Occipital lobe (tissue), 3 donors: ENCODE measurements around the gene SEZ6L. TPM values are rescaled to one million over a fixed set of nuclear protein-coding genes. Genes with fewer than 3 reads are reported as not detected.

Experiments used
- DNase-seq: peaks from one replicate; lab custom pipeline; 2025; lab: John Stamatoyannopoulos, UW
- small RNA-seq: library from RNA; depleted of rRNA; stranded (forward); fragments of <200 nt; gene quantifications from one replicate; pipeline ENCODE3, GENCODE V24; 2014
- total RNA-seq: library from RNA; depleted of rRNA; stranded (reverse); fragments of >200 nt; gene quantifications from one replicate; pipeline ENCODE4 v1.2.3, GENCODE V29; 2014

SEZ6L gene
- total RNA-seq, 1 donor from 2014 or later = 91.7 TPM

- DNase-seq = no peak
Observed at GRCh38 chr22:26418620-26419019, 249.4 kb downstream of the SEZ6L start.

DNA sequence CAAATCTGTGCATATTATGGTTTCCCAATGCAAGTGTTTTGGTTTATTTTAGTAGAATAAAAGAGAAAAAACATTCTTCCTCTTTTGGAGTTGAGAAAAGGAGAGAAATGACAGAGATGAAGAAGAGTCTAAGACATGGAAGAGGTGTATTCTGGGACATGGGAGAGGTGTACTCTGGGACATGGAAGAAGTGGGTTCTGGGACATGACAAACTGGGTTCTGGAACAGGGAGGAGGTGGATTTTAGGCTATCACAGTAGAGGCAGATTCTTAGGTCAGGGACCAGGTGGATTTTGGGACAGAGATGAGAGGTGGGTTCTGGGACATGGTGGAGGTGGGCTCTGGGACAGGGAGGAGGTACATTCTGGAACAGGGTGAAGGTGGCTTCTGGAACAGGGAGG, 257.7 kb downstream of the SEZ6L start:
- no peak for DNase-seq

- peak; percentile 48 for DNase-seq
Observed at GRCh38 chr22:26428515-26429457, 259.5 kb downstream of the SEZ6L start, which contains the start of gene ASPHD2. TSS of gene ASPHD2 (plus strand) at chr22:26429260. CDS start at chr22:26433616, 4,356 bp downstream.

DNA sequence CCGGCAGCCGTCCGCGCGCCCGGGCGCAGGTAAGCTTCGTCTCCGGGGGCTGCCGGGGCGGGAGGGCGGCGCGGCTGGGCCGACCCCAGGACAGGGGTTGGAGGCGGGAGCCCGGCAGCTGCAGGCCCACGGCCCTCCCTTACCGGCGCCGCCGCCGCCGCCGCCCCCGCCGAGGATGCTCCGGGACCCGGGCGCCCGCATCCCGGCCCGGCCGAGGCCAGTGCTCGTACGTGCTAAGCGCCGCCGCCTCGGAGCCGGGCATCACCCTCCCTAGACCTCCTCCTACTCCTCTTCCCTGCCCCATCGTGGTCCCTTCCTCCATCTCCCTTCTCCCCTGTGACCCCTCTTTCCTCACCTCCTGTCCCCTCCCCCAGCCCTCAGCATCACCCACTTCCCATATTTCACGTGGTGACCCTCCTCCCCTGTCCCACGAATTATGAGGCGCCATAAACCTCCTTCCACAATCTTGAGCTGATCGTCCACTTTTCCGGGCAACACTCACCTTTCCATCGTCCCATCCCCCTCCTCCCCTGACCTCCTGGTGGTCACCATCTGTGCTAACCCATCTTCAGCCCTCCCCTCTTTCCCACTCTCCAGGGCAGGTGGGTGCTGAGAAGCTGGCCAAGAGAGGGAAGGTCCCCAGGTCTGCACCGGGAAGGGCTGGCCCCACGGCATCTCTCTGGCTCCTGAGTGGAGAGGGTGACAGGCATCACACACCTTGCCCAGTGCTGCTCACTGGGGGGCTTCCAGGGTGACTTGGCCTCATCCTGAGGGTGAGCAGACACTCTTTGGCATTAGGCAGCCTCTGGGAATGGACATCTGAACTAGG, 260.4 kb downstream of the SEZ6L start:
- DNase-seq = no peak

GRCh38 chr22:26430600-26430999, 261.3 kb downstream of the SEZ6L start:
- DNase-seq = no peak

- DNase-seq = no peak
Observed at GRCh38 chr22:26431261-26431995, 262.2 kb downstream of the SEZ6L start.

DNA sequence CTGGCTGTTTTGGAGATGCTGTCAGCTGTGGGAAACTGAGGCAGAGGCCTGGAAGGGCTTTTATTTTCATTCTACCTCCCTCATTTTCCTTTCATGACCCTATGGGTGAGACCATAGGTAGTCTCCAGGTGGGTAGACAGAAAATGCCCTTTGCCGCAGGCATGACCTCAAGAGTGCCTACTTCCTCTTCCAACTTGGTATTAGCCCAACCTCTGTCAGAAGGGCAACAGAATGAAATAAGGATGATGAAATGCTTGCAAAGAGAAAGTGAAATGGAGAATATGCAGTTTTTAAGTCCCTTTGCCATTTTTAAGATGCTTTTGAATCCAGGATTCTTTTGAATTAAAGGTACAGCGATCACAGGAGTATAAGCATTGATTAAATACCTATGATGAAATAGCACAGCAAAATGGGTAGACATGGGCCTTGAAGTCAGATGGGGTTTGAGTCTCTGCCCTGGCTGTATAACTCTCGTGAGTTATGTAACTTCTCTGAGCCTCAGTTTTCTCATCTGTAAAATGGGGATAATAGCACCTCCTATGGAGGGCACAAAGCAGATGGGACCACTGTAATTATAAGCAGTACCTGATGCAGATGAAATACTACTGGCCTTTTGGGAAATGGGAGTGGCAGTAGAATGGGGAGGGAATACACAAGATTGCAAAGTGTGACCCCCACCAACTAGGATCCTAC, 263.5 kb downstream of the SEZ6L start:
- no peak for DNase-seq

Small RNA genes within 50 kb of the gene (small RNA-seq; reads per million reads assigned to genes)
- gene RNA5SP495 = not detected
